SK-N-SH (cell line): ENCODE results near the gene ATP6V1D. TPM values are rescaled to one million over a fixed set of nuclear protein-coding genes. Genes with fewer than 3 reads are reported as not detected.

ENCODE experiments used
- CTCF ChIA-PET: fragments of 300-600, 350-600 bp; formaldehyde crosslinking; extraction: SDS; loops from one replicate; lab custom pipeline; 2021; lab: Yijun Ruan, JAX
- POLR2A ChIA-PET: fragments of 350-600 bp; sonication (Branson Sonifier 250); formaldehyde crosslinking; extraction: SDS; loops from one replicate; lab custom pipeline; 2020; ENCODE audit warnings: antibody characterized with exemption, inconsistent platforms; lab: Yijun Ruan, JAX
- DNase-seq: peaks from one replicate; pipeline ENCODE4 v3.0.0; 2012
- H2AFZ ChIP-seq: fragments of 200-600 bp; sonication (generic); 2 replicates; pipeline ENCODE4 v1.8.1; 2016; ENCODE audit warnings: antibody characterized with exemption, mild to moderate bottlenecking, low read depth
- H3F3A ChIP-seq: fragments of 200-600 bp; sonication (generic); replicated peaks from 2 replicates; pipeline ENCODE3; 2016; ENCODE audit warnings: antibody characterized with exemption, mild to moderate bottlenecking; ENCODE audit not compliant: insufficient read depth
- H3K27ac ChIP-seq, 2 experiments: fragments of 200-500 bp in 1 of 2; fragments of 200-600 bp in 1 of 2; sonication (Bioruptor generic) in 1 of 2; sonication (generic), shearing (Covaris generic) in 1 of 2; 2 replicates each; pipeline versions ENCODE4 v1.5.1 to v1.6.1; 2014 to 2016; ENCODE audit warnings: low read depth in 2 of 2, inconsistent platforms in 1 of 2, low read length in 1 of 2, mild to moderate bottlenecking in 1 of 2, mixed read lengths in 1 of 2
- H3K27me3 ChIP-seq: fragments of 200-600 bp; sonication (generic), shearing (Covaris generic); 2 replicates; pipeline ENCODE4 v1.6.1; 2016; ENCODE audit warnings: mixed run types; ENCODE audit not compliant: insufficient read depth
- H3K36me3 ChIP-seq, 2 experiments: fragments of 200-500 bp in 1 of 2; fragments of 200-600 bp in 1 of 2; sonication (Bioruptor generic) in 1 of 2; sonication (generic) in 1 of 2; replicated peaks in 1 of 2; 2 replicates each; pipeline versions ENCODE3 to v1.5.1; 2014 to 2016; ENCODE audit warnings: low read length in 1 of 2, mild to moderate bottlenecking in 1 of 2; ENCODE audit not compliant: insufficient read depth in 2 of 2, control insufficient read depth in 1 of 2
- H3K4me1 ChIP-seq, 2 experiments: fragments of 200-500 bp in 1 of 2; fragments of 200-600 bp in 1 of 2; sonication (Bioruptor generic) in 1 of 2; sonication (generic), shearing (Covaris generic) in 1 of 2; 2 replicates each; pipeline versions ENCODE4 v1.5.1 to v1.6.1; 2014 to 2016; ENCODE audit warnings: low read depth in 1 of 2, low read length in 1 of 2, mixed run types in 1 of 2; ENCODE audit not compliant: insufficient read depth in 2 of 2, control insufficient read depth in 1 of 2
- H3K4me2 ChIP-seq: fragments of 200-600 bp; sonication (generic), shearing (Covaris generic); 2 replicates; pipeline ENCODE4 v1.6.1; 2017; ENCODE audit warnings: mixed run types
- H3K4me3 ChIP-seq, 2 experiments: fragments of 200-500 bp in 1 of 2; fragments of 200-600 bp in 1 of 2; sonication (Bioruptor generic) in 1 of 2; sonication (generic), shearing (Covaris generic) in 1 of 2; 2 replicates each; pipeline versions ENCODE4 v1.5.1 to v1.8.1; 2014 to 2016; ENCODE audit warnings: low read depth in 2 of 2, inconsistent platforms in 1 of 2, low read length in 1 of 2, mild to moderate bottlenecking in 1 of 2, mixed read lengths in 1 of 2, moderate library complexity in 1 of 2
- H3K79me2 ChIP-seq: fragments of 200-600 bp; sonication (generic); 2 replicates; pipeline ENCODE4 v1.8.1; 2017; ENCODE audit warnings: mild to moderate bottlenecking; ENCODE audit not compliant: insufficient read depth
- H3K9ac ChIP-seq: fragments of 200-600 bp; sonication (generic); 2 replicates; pipeline ENCODE4 v1.6.1; 2017; ENCODE audit warnings: mixed run types
- H3K9me2 ChIP-seq: fragments of 200-600 bp; sonication (generic); 2 replicates; pipeline ENCODE4 v1.6.1; 2017; ENCODE audit warnings: mixed run types
- H3K9me3 ChIP-seq: fragments of 200-600 bp; sonication (generic); 2 replicates; pipeline ENCODE4 v1.6.1; 2017; ENCODE audit warnings: mixed run types, mild to moderate bottlenecking, moderate library complexity
- H4K20me1 ChIP-seq: fragments of 200-600 bp; sonication (generic); 2 replicates; pipeline ENCODE4 v1.6.1; 2017; ENCODE audit warnings: mild to moderate bottlenecking, mixed run types; ENCODE audit not compliant: insufficient read depth
- FOXM1 ChIP-seq: IDR thresholded peaks from 2 replicates; pipeline ENCODE4 v1.4.0; 2012; ENCODE audit warnings: low read depth, mild to moderate bottlenecking
- JUND ChIP-seq: IDR thresholded peaks from 2 replicates; pipeline ENCODE4 v1.4.0; 2012
- MXI1 ChIP-seq: IDR thresholded peaks from 2 replicates; pipeline ENCODE4 v1.6.1; 2012; ENCODE audit warnings: mild to moderate bottlenecking, low read depth, low read length, improper control_type of control experiment
- SIN3A ChIP-seq: IDR thresholded peaks from 2 replicates; pipeline ENCODE4 v1.6.1; 2012; ENCODE audit warnings: low read depth, mild to moderate bottlenecking, low read length, moderate library complexity, borderline replicate concordance
- TAF1 ChIP-seq: IDR thresholded peaks from 2 replicates; pipeline ENCODE4 v1.6.1; 2012; ENCODE audit warnings: low read depth, mild to moderate bottlenecking, low read length, moderate library complexity, borderline replicate concordance
- YY1 ChIP-seq: IDR thresholded peaks from 2 replicates; pipeline ENCODE4 v1.4.0; 2012; ENCODE audit warnings: low read depth, mild to moderate bottlenecking
- WGBS: methylation state at CpG from one replicate; pipeline ENCODE4 v1.1.6; 2017; ENCODE audit warnings: low lambda C conversion rate; 5-methylcytosine and 5-hydroxymethylcytosine counted together
- polyA plus RNA-seq, 3 experiments: library from polyadenylated mRNA; depleted of rRNA; stranded (reverse); fragments of >200 nt; gene quantifications; 2 replicates each; pipeline ENCODE4 v1.2.3, GENCODE V29; 2012
- TF ChIP-seq, protein P1 (sequence below): IDR thresholded peaks from 2 replicates; pipeline ENCODE4 v1.4.0; 2012; ENCODE audit warnings: low read depth
- TF ChIP-seq, protein P2 (sequence below): IDR thresholded peaks from 2 replicates; pipeline ENCODE4 v1.6.1; 2012; ENCODE audit warnings: mild to moderate bottlenecking, low read depth, low read length, moderate library complexity
- TF ChIP-seq, protein P3 (sequence below): fragments of 200-600 bp; sonication (generic); IDR thresholded peaks from 2 replicates; pipeline ENCODE4 v1.6.1; 2017; ENCODE audit warnings: antibody characterized with exemption, mild to moderate bottlenecking, moderate library complexity
- TF ChIP-seq, protein P4 (sequence below): IDR thresholded peaks from 2 replicates; pipeline ENCODE4; 2012

Gene ATP6V1D
- polyA plus RNA-seq, 1 of the 3 experiments (the other 2 are of a cell fraction): 39.2 TPM

DNA sequence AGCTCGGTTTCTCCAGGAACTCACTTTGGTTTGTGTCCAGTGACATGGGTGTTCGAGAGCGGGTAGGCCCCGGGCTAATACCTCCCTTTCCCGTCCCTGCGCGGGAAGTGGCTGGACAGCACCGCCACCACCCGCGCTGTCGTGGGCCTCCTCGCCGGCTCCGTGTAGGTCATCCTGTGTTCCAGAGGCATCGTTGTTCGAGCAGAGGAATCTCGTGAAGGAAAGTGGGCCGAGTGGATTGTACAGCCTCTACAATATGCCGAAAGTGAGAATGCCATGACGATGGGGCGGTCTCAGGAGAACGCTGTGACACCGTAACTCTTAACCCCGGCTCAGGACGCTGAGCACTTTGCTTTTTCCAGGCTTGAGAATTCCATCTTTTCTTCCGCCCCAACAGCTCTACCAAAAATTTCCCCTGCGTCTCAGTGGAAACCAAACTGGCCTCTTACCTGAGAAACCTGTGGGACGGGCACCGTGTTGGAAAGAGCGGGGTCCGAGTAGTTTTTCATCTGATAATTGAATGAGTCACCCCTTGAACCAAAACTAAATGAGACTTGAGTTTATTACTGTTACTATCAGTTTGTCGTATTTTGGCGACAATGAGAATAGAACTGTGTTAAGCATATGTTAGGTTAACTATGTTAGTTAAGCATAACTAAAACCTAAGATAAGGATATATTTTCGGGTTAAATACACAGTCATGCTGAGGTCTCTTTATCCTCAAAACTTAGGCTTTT, 1.0 kb upstream of the ATP6V1D start:
- peak overlapping the region; percentile 96 to 97; a peak in 3 of 4 replicates for H3K27ac ChIP-seq
- peaks cover 91% of the 10 kb centered on the region for H3K79me2 ChIP-seq
- H3K36me3 ChIP-seq: peaks cover 38% of the 10 kb centered on the region in 2 experiments
- H3K27me3 ChIP-seq: no peaks in the 10 kb centered on the region
- peaks cover 40% of the 10 kb centered on the region for H4K20me1 ChIP-seq
- H3K4me3 ChIP-seq: peak overlapping the region; percentile 81 to 99
- under 1% methylated on average over 29 of the region's 34 CpGs for WGBS
- peaks cover 22 to 23% of the 10 kb centered on the region in 2 experiments; a peak in 3 of 4 replicates for H3K4me1 ChIP-seq
- no peaks in the 10 kb centered on the region for H3K9me2 ChIP-seq
- no peak for DNase-seq
- H3K9me3 ChIP-seq: no peaks in the 10 kb centered on the region
- H2AFZ ChIP-seq: peak overlapping the region; percentile 97
- peak overlapping the region; percentile 84 for H3K4me2 ChIP-seq
- H3K9ac ChIP-seq: peak overlapping the region; percentile 93
- H3F3A ChIP-seq: peaks cover 9% of the 10 kb centered on the region
- TF ChIP-seq, protein P1, sequence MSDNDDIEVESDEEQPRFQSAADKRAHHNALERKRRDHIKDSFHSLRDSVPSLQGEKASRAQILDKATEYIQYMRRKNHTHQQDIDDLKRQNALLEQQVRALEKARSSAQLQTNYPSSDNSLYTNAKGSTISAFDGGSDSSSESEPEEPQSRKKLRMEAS: peak; percentile 10; the same call in 1 of the 2 replicates
- TF ChIP-seq TAF1: no peak
- peak; percentile 84; the same call in 1 of the 2 replicates for TF ChIP-seq SIN3A
- TF ChIP-seq, protein P2, sequence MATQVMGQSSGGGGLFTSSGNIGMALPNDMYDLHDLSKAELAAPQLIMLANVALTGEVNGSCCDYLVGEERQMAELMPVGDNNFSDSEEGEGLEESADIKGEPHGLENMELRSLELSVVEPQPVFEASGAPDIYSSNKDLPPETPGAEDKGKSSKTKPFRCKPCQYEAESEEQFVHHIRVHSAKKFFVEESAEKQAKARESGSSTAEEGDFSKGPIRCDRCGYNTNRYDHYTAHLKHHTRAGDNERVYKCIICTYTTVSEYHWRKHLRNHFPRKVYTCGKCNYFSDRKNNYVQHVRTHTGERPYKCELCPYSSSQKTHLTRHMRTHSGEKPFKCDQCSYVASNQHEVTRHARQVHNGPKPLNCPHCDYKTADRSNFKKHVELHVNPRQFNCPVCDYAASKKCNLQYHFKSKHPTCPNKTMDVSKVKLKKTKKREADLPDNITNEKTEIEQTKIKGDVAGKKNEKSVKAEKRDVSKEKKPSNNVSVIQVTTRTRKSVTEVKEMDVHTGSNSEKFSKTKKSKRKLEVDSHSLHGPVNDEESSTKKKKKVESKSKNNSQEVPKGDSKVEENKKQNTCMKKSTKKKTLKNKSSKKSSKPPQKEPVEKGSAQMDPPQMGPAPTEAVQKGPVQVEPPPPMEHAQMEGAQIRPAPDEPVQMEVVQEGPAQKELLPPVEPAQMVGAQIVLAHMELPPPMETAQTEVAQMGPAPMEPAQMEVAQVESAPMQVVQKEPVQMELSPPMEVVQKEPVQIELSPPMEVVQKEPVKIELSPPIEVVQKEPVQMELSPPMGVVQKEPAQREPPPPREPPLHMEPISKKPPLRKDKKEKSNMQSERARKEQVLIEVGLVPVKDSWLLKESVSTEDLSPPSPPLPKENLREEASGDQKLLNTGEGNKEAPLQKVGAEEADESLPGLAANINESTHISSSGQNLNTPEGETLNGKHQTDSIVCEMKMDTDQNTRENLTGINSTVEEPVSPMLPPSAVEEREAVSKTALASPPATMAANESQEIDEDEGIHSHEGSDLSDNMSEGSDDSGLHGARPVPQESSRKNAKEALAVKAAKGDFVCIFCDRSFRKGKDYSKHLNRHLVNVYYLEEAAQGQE: peak; percentile 53; the same call in 1 of the 2 replicates
- no peak for TF ChIP-seq FOXM1
- CTCF ChIA-PET: interaction anchor here (1.0 to 1.9 kb wide), 20 partner anchors 9 to 344 kb away, joined by 3 to 20 read pairs (median 4); partner anchors contain the start of genes PALS1 and PIGH
- POLR2A ChIA-PET: no interaction called here

DNA sequence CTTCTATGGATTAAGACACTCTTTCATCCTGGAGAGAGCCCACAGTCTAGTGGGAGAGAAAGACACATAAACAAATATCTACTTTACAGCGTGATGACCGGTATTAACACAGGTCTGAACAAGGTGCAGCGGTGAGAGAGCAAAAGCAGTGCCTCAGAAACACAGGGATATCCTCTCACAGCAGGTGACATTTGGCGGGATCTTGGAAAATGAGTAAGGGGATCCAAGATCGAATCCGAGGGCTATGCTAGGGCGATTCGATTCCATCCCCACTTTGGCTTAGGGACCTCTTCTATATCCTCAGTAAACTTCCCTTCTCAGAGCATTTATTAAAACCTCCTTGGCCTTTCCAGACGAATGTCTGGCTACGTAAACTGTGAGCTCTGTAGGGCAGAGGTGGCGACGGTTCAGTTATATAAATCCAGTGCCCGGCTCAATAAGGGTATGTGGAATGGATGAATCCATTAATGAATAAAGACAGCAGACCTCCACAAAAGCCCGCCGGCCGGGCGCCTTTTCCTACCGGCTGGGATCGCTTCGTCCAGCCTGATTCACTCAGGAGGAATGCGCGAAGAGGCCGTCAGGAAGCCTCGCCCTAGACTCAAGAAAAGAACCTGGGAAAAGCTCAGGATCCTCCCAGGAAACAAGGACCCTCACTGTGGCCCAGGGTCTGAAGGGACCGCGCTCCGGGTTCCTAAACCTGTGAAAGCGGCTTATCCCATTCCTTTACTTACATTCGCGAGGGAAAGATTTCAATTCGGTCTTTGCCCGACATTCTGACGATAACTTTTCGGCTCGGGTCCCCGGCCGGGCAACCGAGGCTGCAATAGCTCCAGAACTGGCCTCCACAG, 455 bp downstream of the ATP6V1D start:
- Histone ChIP-seq H2AFZ (peak overlapping the region; percentile 58; the same call in 1 of the 2 replicates), H3K9ac (peak overlapping the region; percentile 93), H3K4me2 (peak overlapping the region; percentile 85), H3K4me1 (peaks cover 22 to 23% of the 10 kb centered on the region in 2 experiments; a peak in 3 of 4 replicates), H3K9me3 (no peaks in the 10 kb centered on the region), H3K4me3 (peak overlapping the region; percentile 78 to 99), H3K27ac (peak overlapping the region; percentile 78 to 96), H4K20me1 (peaks cover 41% of the 10 kb centered on the region), H3K79me2 (peaks cover 92% of the 10 kb centered on the region), H3K36me3 (peaks cover 23% of the 10 kb centered on the region in 2 experiments), H3K9me2 (no peaks in the 10 kb centered on the region), H3K27me3 (no peaks in the 10 kb centered on the region), H3F3A (peaks cover 9% of the 10 kb centered on the region)
- TF ChIP-seq, protein P3, sequence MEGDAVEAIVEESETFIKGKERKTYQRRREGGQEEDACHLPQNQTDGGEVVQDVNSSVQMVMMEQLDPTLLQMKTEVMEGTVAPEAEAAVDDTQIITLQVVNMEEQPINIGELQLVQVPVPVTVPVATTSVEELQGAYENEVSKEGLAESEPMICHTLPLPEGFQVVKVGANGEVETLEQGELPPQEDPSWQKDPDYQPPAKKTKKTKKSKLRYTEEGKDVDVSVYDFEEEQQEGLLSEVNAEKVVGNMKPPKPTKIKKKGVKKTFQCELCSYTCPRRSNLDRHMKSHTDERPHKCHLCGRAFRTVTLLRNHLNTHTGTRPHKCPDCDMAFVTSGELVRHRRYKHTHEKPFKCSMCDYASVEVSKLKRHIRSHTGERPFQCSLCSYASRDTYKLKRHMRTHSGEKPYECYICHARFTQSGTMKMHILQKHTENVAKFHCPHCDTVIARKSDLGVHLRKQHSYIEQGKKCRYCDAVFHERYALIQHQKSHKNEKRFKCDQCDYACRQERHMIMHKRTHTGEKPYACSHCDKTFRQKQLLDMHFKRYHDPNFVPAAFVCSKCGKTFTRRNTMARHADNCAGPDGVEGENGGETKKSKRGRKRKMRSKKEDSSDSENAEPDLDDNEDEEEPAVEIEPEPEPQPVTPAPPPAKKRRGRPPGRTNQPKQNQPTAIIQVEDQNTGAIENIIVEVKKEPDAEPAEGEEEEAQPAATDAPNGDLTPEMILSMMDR: no peak
- TF ChIP-seq, protein P4, sequence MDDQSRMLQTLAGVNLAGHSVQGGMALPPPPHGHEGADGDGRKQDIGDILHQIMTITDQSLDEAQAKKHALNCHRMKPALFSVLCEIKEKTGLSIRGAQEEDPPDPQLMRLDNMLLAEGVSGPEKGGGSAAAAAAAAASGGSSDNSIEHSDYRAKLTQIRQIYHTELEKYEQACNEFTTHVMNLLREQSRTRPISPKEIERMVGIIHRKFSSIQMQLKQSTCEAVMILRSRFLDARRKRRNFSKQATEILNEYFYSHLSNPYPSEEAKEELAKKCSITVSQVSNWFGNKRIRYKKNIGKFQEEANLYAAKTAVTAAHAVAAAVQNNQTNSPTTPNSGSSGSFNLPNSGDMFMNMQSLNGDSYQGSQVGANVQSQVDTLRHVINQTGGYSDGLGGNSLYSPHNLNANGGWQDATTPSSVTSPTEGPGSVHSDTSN: peak; percentile 50; the same call in 1 of the 2 replicates
- TF ChIP-seq MXI1: no peak
- TF ChIP-seq YY1: 0 out of 2 replicates have a peak, but pooled peaks have one; percentile 55
- peak; percentile 15; the same call in 1 of the 2 replicates for TF ChIP-seq JUND
- CTCF ChIA-PET: interaction anchor here (0.5 to 1.9 kb wide), 37 partner anchors 9 to 1806 kb away, joined by 3 to 20 read pairs (median 4); partner anchors contain the start of genes PALS1 and PIGH
- POLR2A ChIA-PET: no interaction called here
- no peak for DNase-seq
- WGBS: 1% methylated on average over 34 of the region's 38 CpGs
